WI38 (cell line): ENCODE measurements around the gene PODNL1.

ENCODE experiments used
- H3K4me3 ChIP-seq: 2 replicates; pipeline ENCODE4 v1.5.1; 2011; ENCODE audit warnings: low read depth, mild to moderate bottlenecking, control low read depth, low read length
- TF ChIP-seq, protein P1 (sequence below): IDR thresholded peaks from 2 replicates; pipeline ENCODE4 v1.5.1; 2012; ENCODE audit warnings: low read depth, mild to moderate bottlenecking, control low read depth, low read length

PODNL1 gene

DNA sequence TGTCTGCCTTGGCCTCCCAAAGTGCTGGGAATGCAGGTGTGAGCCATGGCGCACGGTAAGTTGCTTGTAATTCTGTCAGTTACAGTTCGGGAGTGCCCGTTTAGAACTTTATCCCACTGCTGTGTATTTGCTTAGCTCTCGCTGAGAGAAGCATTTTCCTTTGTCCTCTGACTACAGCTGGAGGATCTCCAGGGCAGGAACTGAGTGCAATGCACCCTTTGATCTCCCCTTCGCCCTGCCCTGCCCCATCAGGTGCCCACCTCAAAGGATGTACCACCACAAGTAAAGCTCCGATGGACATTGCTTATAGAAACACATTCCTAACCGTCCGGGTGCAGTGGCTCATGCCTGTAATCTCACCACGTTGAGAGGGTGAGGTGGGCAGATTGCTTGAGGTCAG is 38.8 kb downstream of the PODNL1 start:
- TF ChIP-seq, protein P1, sequence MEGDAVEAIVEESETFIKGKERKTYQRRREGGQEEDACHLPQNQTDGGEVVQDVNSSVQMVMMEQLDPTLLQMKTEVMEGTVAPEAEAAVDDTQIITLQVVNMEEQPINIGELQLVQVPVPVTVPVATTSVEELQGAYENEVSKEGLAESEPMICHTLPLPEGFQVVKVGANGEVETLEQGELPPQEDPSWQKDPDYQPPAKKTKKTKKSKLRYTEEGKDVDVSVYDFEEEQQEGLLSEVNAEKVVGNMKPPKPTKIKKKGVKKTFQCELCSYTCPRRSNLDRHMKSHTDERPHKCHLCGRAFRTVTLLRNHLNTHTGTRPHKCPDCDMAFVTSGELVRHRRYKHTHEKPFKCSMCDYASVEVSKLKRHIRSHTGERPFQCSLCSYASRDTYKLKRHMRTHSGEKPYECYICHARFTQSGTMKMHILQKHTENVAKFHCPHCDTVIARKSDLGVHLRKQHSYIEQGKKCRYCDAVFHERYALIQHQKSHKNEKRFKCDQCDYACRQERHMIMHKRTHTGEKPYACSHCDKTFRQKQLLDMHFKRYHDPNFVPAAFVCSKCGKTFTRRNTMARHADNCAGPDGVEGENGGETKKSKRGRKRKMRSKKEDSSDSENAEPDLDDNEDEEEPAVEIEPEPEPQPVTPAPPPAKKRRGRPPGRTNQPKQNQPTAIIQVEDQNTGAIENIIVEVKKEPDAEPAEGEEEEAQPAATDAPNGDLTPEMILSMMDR: no peak

DNA sequence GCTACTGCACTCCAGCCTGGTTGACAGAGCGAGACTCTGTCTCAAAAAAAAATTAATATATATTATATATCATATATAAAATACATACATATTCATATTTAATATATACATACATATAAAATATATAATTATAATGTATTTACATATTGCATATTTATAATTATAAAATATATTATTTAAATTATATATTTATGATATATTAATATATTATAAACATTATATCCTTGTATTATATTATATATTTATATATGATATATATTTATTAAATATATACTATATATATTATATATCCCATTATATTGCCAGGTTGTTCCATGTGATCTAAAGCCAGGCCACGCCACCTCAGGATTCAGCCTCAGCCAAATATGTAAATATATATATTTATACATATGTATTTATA is 42.0 kb downstream of the PODNL1 start:
- no peak overlapping the region for H3K4me3 ChIP-seq
- TF ChIP-seq, protein P1: no peak

More for the DNA sequence above, 38.8 kb downstream of the PODNL1 start:
- H3K4me3 ChIP-seq: no peak overlapping the region

DNA sequence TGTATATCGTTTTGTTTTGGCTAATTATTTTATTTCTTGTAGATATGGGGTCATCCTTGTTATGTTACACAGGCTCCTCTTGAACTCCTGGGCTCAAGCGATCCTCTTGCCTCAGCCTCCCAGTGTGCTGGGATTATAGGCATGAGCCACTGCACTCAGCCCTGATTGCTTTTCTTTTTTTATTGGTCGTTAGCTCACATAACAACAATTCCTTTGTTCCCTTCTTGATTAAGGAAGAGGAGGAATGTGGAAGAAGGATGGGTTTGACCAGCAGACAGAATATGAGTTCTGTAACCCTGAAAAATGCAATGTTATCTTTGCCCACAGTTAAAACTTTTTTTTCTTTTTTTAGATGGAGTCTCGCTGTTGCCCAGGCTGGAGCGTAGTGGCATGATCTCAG is 43.7 kb downstream of the PODNL1 start:
- TF ChIP-seq, protein P1: no peak
- H3K4me3 ChIP-seq: no peak overlapping the region

DNA sequence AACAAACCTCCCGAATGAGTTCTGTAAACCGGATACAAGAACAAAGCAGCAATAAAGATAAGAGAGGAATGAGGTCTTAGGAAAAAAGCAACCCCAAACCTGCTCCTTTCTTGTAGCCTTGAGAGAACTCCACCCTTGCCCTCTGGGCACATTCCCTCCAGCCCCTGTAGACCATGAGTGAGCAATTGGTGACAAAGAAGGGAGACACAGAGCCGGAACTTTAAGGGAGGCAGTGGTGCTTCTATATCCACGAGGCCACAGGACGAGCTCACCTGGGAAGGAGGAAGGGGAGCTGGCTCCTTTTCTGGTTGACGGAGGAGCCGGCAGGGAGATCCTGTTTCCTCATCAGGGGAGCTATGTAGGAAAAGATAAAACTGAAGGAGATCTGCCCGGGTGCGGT is 45.3 kb downstream of the PODNL1 start:
- TF ChIP-seq, protein P1: no peak

DNA sequence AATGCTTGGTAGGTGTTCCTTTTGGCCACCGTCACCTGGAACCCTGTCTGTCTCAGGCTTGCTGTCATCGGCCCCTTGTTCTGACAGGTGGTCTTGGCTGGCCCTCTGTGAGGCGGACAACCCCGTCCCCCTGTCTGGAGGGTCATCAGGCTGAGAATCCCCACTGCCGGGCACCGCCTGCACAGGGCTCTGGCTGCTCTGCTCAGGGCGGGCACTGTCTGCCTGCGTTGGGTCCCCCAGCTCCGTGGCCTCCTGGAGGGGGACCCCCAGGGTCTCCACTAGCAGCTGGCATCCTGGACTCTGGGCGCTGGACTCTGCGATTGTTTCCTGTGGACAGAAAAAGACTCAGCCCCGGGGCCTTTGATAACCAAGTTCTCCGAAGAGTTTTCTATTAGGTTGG is 48.1 kb downstream of the PODNL1 start:
- TF ChIP-seq, protein P1: no peak

More for the DNA sequence above, 45.3 kb downstream of the PODNL1 start:
- H3K4me3 ChIP-seq: no peak overlapping the region

DNA sequence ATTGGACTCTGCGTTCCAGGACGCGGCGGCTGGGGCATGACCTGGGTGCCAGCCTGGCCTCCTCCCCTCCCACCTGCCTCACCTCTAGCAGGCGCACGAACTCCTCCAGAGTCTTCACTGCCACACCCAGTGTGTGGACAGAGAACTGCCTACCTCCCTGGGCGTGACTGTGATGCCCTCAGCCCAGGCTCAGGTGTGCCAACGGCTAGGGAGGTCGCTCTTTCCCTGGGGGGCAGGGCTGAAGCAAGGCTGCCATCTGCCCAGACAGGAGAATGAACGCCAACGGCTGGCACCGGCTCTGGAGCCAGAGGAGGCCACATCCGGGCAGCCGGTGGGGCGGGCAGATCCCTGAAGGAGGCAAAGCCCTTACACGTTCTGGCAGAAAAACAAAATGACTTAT is 49.9 kb downstream of the PODNL1 start:
- TF ChIP-seq, protein P1: no peak
- H3K4me3 ChIP-seq: no peak overlapping the region

More for the DNA sequence above, 48.1 kb downstream of the PODNL1 start:
- no peak overlapping the region for H3K4me3 ChIP-seq

DNA sequence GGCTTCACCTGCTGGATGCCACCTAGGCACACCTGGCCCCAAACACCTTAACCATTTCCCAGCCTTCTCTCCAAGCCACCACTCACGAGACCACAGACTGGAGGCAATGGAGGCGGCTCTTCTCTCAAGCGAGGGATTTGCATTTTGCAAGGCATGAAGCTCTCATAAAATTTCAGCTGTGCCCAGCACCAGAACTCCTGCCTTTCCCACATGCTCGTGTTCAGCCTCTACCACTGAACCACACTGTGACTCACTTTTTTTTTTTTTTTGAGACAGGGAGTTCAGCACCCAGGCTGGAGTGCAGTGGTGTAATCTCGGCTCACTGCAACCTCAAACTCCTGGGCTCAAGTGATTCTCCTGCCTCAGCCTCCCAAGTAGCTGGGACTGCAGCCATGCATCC is 50.7 kb downstream of the PODNL1 start:
- H3K4me3 ChIP-seq: no peak overlapping the region
- TF ChIP-seq, protein P1: no peak
